ENCODE measurements around the gene CLDN11.

The CLDN11 gene

DNA sequence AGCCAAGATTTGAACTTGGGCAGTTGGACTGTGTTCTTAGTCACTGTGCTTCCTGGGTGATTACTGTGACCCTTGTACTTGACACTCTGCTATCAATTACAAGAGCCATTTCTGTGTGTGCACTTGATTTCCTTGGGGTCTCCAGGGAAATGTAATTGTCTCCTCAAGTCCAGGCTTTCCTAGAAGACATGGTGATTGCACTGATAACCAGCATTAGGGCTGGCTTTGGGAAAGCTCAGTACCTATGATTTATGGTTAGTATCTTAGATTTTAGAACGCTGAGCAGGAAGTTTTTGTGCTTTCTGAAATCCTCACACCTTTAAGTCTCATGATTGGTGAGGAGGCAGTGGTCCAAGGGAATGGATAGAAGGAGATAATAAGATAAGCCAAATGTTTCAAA is 1.6 kb upstream of the CLDN11 start:
- H3K4me3 ChIP-seq (ENCODE audit: low read length): no peak overlapping the region
- H3K27me3 ChIP-seq (ENCODE audit: control insufficient read depth, insufficient read depth, low read length): peaks cover 7% of the 10 kb centered on the region
- no peaks in the 10 kb centered on the region for H3K4me1 ChIP-seq (ENCODE audit: control insufficient read depth, insufficient read depth, low read length)
- no peaks in the 10 kb centered on the region for H3K36me3 ChIP-seq (ENCODE audit: control insufficient read depth, insufficient read depth, low read length)
- no peak overlapping the region for H3K9ac ChIP-seq (ENCODE audit: low read length)
- no peak overlapping the region for H3K27ac ChIP-seq (ENCODE audit: low read depth, low read length)

DNA sequence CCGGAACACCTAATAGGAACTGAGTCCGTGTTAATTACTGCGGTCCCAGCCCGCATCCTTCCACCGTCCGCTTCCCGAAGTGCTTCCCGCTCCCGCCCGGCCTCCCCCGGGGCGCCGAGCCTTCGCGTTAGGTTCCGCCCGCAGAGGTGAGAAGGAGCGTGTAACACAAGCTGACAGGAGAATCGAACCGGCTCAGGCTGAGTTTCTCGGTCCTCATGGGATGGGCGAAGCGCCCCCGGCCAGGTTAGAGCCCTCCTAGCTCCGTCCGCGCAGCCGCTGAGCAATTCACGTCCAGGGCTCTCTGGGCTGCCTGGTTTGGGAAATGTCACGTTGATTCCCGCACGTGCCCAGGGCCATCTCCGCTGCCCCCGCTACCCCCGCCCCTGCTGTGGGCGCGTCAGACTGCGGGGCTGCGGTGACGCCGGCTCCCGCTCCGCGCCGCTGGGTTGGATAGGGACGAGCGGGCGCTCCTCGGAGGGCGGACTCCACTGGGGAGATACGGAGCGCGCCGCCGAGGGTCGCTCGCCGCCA is 954 bp downstream of the CLDN11 start:
- Histone ChIP-seq H3K36me3 (ENCODE audit: control insufficient read depth, insufficient read depth, low read length) (no peaks in the 10 kb centered on the region), H3K27me3 (ENCODE audit: control insufficient read depth, insufficient read depth, low read length) (peaks cover 7% of the 10 kb centered on the region), H3K9ac (ENCODE audit: low read length) (no peak overlapping the region), H3K27ac (ENCODE audit: low read depth, low read length) (no peak overlapping the region), H3K4me1 (ENCODE audit: control insufficient read depth, insufficient read depth, low read length) (no peaks in the 10 kb centered on the region), H3K4me3 (ENCODE audit: low read length) (peak overlapping the region; percentile 55)

DNA sequence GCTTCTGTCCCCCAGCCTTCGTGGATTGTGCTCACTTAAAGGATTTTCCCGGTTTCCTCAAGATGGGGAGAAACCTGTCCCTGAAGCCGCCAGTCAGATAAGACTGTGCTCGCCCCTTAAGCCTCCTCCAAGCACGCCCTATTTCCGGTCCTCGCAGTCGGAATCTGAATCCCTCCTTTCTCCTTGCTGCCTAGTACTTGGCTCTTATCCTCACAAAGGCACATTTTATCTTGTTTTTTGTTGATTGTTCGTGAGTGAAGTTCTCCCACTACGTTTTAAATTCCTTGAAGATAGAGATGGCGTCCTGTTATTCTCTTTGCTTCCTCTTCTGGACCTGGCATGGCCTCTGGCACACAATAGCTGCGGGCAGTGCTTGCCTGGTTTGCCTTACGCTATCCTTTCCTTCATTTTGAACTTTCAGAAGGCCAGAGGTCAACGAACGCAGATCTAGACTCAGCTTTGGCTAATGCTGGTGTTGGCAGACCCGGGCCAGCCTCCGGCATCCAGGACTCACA is 1.7 kb downstream of the CLDN11 start:
- Histone ChIP-seq H3K27me3 (ENCODE audit: control insufficient read depth, insufficient read depth, low read length) (peaks cover 7% of the 10 kb centered on the region), H3K4me1 (ENCODE audit: control insufficient read depth, insufficient read depth, low read length) (no peaks in the 10 kb centered on the region), H3K9ac (ENCODE audit: low read length) (no peak overlapping the region), H3K4me3 (ENCODE audit: low read length) (peak overlapping the region; percentile 55), H3K27ac (ENCODE audit: low read depth, low read length) (no peak overlapping the region), H3K36me3 (ENCODE audit: control insufficient read depth, insufficient read depth, low read length) (no peaks in the 10 kb centered on the region)

DNA sequence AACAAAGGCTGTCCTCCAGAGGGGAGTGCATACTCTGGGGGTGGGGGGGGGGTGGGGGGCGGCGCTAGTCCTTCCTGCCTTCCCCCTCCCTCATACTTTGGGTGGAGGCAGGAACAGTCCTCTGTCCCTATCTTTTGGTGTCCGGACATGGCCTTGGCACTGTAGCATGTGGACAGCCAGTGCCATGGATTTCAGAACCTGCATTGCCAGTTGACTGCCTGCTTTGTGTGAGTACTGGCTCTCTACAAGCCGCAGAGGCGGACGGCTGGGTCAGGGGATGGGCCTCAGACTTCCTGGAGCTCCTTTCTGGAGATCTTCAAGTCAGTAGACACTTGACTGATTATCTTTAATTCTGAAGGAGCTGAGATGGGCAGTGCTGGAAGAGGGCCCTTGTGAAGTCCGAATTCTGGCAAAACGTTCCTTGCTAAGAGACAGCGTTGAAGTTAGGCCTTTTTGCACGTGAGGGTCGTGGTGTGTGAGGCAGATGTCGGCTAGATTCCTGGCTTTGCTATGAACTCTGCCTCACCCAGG is 2.5 kb downstream of the CLDN11 start:
- H3K4me1 ChIP-seq (ENCODE audit: control insufficient read depth, insufficient read depth, low read length): no peaks in the 10 kb centered on the region
- peaks cover 7% of the 10 kb centered on the region for H3K27me3 ChIP-seq (ENCODE audit: control insufficient read depth, insufficient read depth, low read length)
- no peak overlapping the region for H3K9ac ChIP-seq (ENCODE audit: low read length)
- H3K27ac ChIP-seq (ENCODE audit: low read depth, low read length): no peak overlapping the region
- no peak overlapping the region for H3K4me3 ChIP-seq (ENCODE audit: low read length)
- no peaks in the 10 kb centered on the region for H3K36me3 ChIP-seq (ENCODE audit: control insufficient read depth, insufficient read depth, low read length)

DNA sequence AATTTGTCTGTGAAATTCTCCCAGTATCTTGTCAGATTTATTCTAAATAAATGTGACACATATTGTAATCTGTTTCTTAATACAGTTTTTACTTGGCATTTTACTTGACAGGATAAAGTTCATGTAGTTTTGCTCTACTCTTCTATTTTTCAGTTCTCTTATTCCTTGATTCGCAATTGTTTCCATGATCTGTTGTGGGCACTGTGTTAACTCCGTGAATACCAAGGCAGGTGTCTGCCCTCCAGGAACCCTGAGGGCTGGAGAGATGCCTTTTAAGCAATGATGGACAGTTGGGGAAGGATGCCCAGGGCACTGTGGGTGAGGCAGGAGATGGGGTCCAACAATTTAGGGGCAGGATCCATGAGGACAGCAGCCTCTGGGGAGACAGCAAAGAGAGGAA is 3.1 kb downstream of the CLDN11 start:
- Histone ChIP-seq H3K4me3 (ENCODE audit: low read length) (no peak overlapping the region), H3K36me3 (ENCODE audit: control insufficient read depth, insufficient read depth, low read length) (no peaks in the 10 kb centered on the region), H3K27me3 (ENCODE audit: control insufficient read depth, insufficient read depth, low read length) (peaks cover 7% of the 10 kb centered on the region), H3K27ac (ENCODE audit: low read depth, low read length) (no peak overlapping the region), H3K9ac (ENCODE audit: low read length) (no peak overlapping the region), H3K4me1 (ENCODE audit: control insufficient read depth, insufficient read depth, low read length) (no peaks in the 10 kb centered on the region)

DNA sequence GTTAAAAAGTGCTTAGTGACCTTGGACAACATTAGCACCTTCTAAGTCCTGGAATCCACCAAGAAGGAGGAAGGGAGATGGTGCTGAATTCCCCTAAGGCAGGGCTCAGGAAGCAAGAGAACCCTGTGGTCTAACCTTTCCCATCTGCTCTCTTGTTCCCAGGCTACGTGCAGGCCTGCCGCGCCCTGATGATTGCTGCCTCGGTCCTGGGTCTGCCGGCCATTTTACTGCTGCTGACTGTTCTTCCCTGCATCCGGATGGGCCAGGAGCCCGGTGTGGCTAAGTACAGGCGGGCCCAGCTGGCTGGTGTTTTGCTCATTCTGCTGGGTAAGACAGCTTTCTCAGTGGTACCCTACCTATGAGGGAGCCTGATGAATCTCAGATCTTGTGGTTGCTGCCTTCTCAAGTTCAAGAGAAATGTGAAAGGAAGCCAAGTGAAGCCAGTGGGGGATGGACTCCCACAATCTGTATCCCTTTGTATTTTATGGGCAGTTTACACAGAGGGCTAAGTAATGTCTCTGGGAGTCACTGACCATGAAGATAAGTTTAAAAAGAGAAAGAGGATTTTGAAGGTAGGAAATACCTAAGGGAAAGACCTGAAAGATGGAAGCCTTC is 4.4 kb downstream of the CLDN11 start:
- Histone ChIP-seq H3K9ac (ENCODE audit: low read length) (no peak overlapping the region), H3K4me1 (ENCODE audit: control insufficient read depth, insufficient read depth, low read length) (no peaks in the 10 kb centered on the region), H3K27me3 (ENCODE audit: control insufficient read depth, insufficient read depth, low read length) (peaks cover 7% of the 10 kb centered on the region), H3K27ac (ENCODE audit: low read depth, low read length) (no peak overlapping the region), H3K36me3 (ENCODE audit: control insufficient read depth, insufficient read depth, low read length) (no peaks in the 10 kb centered on the region), H3K4me3 (ENCODE audit: low read length) (no peak overlapping the region)

DNA sequence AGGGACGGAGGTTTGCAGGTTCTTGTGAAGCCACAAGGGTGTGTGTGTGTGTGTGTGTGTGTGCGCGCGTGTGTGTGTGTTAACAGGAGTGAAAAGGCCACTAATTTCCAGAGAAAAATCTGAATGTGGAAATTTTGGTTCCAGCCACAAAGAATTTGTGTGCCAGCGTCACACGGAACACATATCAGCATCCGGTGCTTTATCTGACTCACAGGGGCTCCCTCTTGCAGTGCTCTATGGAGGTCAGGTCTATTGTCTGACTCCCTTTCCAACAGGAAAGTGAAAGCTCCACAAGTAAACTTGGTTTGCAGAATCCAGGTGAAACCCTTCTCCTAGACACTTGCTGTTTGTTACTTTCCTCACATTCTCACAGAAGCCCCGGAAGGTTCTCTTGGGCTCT is 6.2 kb downstream of the CLDN11 start:
- Histone ChIP-seq H3K27ac (ENCODE audit: low read depth, low read length) (no peak overlapping the region), H3K4me3 (ENCODE audit: low read length) (no peak overlapping the region), H3K4me1 (ENCODE audit: control insufficient read depth, insufficient read depth, low read length) (no peaks in the 10 kb centered on the region)

GRCh38 chr3:170425491-170426239 is 7.0 kb downstream of the CLDN11 start:
- H3K9ac ChIP-seq (ENCODE audit: low read length): no peak overlapping the region
- no peak overlapping the region for H3K4me3 ChIP-seq (ENCODE audit: low read length)
- no peak overlapping the region for H3K27ac ChIP-seq (ENCODE audit: low read depth, low read length)
- no peaks in the 10 kb centered on the region for H3K36me3 ChIP-seq (ENCODE audit: control insufficient read depth, insufficient read depth, low read length)
- no peaks in the 10 kb centered on the region for H3K27me3 ChIP-seq (ENCODE audit: control insufficient read depth, insufficient read depth, low read length)
- no peaks in the 10 kb centered on the region for H3K4me1 ChIP-seq (ENCODE audit: control insufficient read depth, insufficient read depth, low read length)

More for the DNA sequence above, 6.2 kb downstream of the CLDN11 start:
- Histone ChIP-seq H3K27me3 (ENCODE audit: control insufficient read depth, insufficient read depth, low read length) (no peaks in the 10 kb centered on the region), H3K36me3 (ENCODE audit: control insufficient read depth, insufficient read depth, low read length) (no peaks in the 10 kb centered on the region), H3K9ac (ENCODE audit: low read length) (no peak overlapping the region)

DNA sequence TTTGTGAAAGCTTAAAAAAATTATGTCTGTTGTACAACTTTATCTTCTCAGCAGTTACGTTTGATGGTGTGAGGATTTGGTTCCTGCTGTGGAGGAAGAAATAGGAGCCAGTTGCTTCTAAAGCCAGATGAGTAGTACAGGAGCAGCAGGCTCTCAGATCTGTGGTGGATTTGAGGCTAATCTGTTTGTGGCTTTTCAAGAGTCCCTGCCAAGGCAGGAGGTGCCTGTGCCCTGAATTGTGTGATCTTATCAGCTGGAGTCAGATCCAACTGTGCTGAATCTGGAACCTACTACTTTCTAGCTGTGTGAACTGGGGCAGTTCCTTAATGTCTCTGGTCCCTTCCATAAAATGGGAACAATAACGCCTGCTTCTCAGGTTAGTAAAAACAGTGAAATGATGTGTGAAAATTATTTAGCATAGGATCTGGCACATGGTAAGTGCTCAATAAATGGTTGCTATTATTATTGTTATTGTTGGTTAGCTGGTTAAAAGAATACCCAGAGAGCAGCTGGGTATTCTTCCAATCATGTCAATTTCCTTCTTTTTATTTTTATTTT is 7.7 kb downstream of the CLDN11 start:
- Histone ChIP-seq H3K27ac (ENCODE audit: low read depth, low read length) (no peak overlapping the region), H3K4me3 (ENCODE audit: low read length) (no peak overlapping the region), H3K27me3 (ENCODE audit: control insufficient read depth, insufficient read depth, low read length) (no peaks in the 10 kb centered on the region), H3K4me1 (ENCODE audit: control insufficient read depth, insufficient read depth, low read length) (no peaks in the 10 kb centered on the region), H3K36me3 (ENCODE audit: control insufficient read depth, insufficient read depth, low read length) (no peaks in the 10 kb centered on the region), H3K9ac (ENCODE audit: low read length) (no peak overlapping the region)

GRCh38 chr3:170428095-170428494 is 9.4 kb downstream of the CLDN11 start:
- Histone ChIP-seq H3K9ac (ENCODE audit: low read length) (no peak overlapping the region), H3K36me3 (ENCODE audit: control insufficient read depth, insufficient read depth, low read length) (no peaks in the 10 kb centered on the region), H3K27ac (ENCODE audit: low read depth, low read length) (no peak overlapping the region), H3K27me3 (ENCODE audit: control insufficient read depth, insufficient read depth, low read length) (no peaks in the 10 kb centered on the region), H3K4me3 (ENCODE audit: low read length) (no peak overlapping the region), H3K4me1 (ENCODE audit: control insufficient read depth, insufficient read depth, low read length) (no peaks in the 10 kb centered on the region)

GRCh38 chr3:170429050-170429449 is 10.4 kb downstream of the CLDN11 start:
- Histone ChIP-seq H3K4me1 (ENCODE audit: control insufficient read depth, insufficient read depth, low read length) (no peaks in the 10 kb centered on the region), H3K9ac (ENCODE audit: low read length) (no peak overlapping the region), H3K27me3 (ENCODE audit: control insufficient read depth, insufficient read depth, low read length) (no peaks in the 10 kb centered on the region), H3K27ac (ENCODE audit: low read depth, low read length) (no peak overlapping the region), H3K36me3 (ENCODE audit: control insufficient read depth, insufficient read depth, low read length) (no peaks in the 10 kb centered on the region), H3K4me3 (ENCODE audit: low read length) (no peak overlapping the region)

- H3K4me3 ChIP-seq (ENCODE audit: low read length): no peak overlapping the region
- H3K36me3 ChIP-seq (ENCODE audit: control insufficient read depth, insufficient read depth, low read length): no peaks in the 10 kb centered on the region
- H3K9ac ChIP-seq (ENCODE audit: low read length): no peak overlapping the region
- H3K27ac ChIP-seq (ENCODE audit: low read depth, low read length): no peak overlapping the region
- H3K27me3 ChIP-seq (ENCODE audit: control insufficient read depth, insufficient read depth, low read length): no peaks in the 10 kb centered on the region
- no peaks in the 10 kb centered on the region for H3K4me1 ChIP-seq (ENCODE audit: control insufficient read depth, insufficient read depth, low read length)
These were observed 12.4 kb downstream of the CLDN11 start for GRCh38 chr3:170431054-170431453.

All from rectal smooth muscle tissue (tissue), 1 donor.